ENCODE results near the gene USH2A.

DNA sequence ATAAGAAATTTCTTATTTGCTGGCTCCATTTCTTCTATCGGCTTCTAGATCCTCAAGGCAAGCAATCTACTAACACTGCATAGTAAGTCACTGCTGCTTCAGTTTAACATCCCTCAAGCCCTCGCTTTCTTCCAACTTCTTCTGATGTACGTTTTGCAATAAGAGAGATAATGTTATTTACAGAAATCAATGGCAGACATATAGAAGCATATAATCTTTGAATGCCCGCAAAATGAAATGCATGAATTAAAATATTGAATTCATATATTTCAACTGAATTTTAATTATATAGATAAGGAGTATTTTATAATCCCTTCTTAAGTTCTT is 712.4 kb downstream of the USH2A start:
- TF ChIP-seq, protein P1, sequence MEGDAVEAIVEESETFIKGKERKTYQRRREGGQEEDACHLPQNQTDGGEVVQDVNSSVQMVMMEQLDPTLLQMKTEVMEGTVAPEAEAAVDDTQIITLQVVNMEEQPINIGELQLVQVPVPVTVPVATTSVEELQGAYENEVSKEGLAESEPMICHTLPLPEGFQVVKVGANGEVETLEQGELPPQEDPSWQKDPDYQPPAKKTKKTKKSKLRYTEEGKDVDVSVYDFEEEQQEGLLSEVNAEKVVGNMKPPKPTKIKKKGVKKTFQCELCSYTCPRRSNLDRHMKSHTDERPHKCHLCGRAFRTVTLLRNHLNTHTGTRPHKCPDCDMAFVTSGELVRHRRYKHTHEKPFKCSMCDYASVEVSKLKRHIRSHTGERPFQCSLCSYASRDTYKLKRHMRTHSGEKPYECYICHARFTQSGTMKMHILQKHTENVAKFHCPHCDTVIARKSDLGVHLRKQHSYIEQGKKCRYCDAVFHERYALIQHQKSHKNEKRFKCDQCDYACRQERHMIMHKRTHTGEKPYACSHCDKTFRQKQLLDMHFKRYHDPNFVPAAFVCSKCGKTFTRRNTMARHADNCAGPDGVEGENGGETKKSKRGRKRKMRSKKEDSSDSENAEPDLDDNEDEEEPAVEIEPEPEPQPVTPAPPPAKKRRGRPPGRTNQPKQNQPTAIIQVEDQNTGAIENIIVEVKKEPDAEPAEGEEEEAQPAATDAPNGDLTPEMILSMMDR (IDR thresholded peaks at IDR 0.05) = no peak
- TF ChIP-seq EP300 (IDR thresholded peaks at IDR 0.05; ENCODE audit: low read depth) (no peak), POLR2AphosphoS5 (IDR thresholded peaks at IDR 0.05) (no peak), POLR2A (IDR thresholded peaks at IDR 0.05) (no peak)

Data from transverse colon (tissue), 4 donors.